Coronary artery (tissue), 2 donors: ENCODE results near the gene PSD.

Experiments used
- DNase-seq: peaks from one replicate; pipeline ENCODE4 v3.0.0-alpha.2; 2017; ENCODE audit warnings: low spot score
- H3K27ac ChIP-seq, 2 donors: fragments of 200-600 bp; sonication (generic); one replicate each; pipeline ENCODE4 v1.5.1; 2016 to 2019
- H3K4me3 ChIP-seq: fragments of 200-600 bp; sonication (generic); 2 replicates; pipeline ENCODE4 v1.5.1; 2016; ENCODE audit warnings: mild to moderate bottlenecking, moderate library complexity
- TF ChIP-seq, protein P1 (sequence below): fragments of 200-600 bp; sonication (generic); IDR thresholded peaks from one replicate; pipeline ENCODE4 v1.5.1; 2019; ENCODE audit warnings: antibody characterized with exemption

PSD gene

DNA sequence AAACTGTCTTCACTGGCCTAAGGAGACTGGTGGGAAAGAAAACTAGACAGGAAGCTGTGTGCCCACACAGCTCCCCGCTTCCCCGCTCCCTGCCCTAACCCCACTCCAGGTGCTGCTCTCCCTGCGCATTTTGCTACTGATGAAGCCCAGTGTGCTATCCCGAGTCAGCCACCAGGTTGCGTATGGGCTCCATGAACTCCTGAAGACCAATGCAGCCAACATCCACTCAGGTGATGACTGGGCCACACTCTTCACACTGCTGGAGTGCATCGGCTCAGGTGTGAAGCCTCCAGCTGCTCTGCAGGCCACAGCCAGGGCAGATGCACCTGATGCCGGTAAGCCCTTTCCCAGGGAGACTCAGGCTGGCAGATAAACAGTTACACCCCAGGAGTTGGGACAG, 43.3 kb downstream of the PSD start:
- DNase-seq, result no peak
- Histone ChIP-seq H3K27ac (no peak overlapping the region), H3K4me3 (no peak overlapping the region)
- TF ChIP-seq, protein P1, sequence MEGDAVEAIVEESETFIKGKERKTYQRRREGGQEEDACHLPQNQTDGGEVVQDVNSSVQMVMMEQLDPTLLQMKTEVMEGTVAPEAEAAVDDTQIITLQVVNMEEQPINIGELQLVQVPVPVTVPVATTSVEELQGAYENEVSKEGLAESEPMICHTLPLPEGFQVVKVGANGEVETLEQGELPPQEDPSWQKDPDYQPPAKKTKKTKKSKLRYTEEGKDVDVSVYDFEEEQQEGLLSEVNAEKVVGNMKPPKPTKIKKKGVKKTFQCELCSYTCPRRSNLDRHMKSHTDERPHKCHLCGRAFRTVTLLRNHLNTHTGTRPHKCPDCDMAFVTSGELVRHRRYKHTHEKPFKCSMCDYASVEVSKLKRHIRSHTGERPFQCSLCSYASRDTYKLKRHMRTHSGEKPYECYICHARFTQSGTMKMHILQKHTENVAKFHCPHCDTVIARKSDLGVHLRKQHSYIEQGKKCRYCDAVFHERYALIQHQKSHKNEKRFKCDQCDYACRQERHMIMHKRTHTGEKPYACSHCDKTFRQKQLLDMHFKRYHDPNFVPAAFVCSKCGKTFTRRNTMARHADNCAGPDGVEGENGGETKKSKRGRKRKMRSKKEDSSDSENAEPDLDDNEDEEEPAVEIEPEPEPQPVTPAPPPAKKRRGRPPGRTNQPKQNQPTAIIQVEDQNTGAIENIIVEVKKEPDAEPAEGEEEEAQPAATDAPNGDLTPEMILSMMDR, result no peak

DNA sequence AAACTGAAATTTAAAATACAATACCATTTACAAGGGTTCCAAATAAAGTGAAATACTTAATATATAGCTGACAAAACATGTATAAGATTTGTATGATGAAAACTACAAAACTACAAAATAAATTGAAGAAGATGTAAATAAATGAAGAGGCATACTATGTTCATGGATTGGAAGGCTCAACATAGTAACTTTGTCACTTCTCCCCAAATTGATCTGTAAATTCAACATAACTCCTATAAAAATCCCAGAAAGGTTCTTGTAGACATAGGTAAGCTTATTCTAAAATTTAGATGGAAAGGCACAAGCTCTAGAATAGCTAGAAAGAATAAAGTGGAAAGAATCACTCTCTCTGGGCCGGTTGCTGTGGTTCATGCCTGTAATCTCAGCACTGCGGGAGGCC, 47.3 kb downstream of the PSD start:
- Histone ChIP-seq H3K4me3 (no peak overlapping the region), H3K27ac (no peak overlapping the region)
- TF ChIP-seq, protein P1, result no peak
- DNase-seq, result no peak

DNA sequence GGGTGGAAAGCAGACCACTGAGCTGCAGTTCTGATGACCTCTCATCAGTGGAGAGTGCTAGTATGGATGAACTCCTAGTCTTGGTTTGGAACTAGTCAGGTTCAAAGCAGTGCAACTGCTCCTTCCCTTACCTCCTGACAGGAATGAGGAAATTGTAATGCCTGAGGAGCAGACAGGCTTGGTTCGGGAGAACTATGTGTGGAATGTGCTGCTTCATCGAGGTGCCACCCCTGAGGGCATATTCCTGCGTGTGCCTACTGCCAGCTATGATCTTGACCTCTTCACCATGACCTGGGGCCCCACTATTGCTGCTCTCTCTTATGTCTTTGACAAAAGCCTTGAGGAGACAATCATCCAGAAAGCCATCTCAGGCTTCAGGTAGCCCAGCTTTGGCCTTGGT, 50.5 kb downstream of the PSD start:
- TF ChIP-seq, protein P1, result no peak
- DNase-seq, result no peak
- H3K27ac ChIP-seq, result no peak overlapping the region

DNA sequence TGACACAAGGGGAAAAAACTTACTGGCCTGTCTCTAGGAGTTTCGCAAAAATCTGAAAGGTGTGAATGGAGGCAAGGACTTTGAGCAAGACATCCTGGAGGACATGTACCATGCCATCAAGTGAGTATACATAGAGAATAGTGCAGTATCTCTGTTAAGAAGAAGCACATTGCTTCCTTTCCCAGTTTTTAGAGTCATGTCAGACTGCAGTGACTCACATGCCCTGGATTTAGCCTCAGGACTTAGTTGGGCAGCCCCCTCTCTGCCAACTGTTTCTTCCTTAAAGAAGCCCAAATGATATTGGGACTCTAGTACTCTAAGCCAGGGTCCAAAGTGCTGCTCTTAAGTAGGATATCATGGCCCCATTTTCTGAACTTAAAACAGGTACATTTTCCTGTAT, 51.1 kb downstream of the PSD start:
- Histone ChIP-seq H3K4me3 (no peak overlapping the region), H3K27ac (no peak overlapping the region)
- no peak for DNase-seq
- TF ChIP-seq, protein P1, result no peak

More for the DNA sequence above, 50.5 kb downstream of the PSD start:
- H3K4me3 ChIP-seq, result no peak overlapping the region

DNA sequence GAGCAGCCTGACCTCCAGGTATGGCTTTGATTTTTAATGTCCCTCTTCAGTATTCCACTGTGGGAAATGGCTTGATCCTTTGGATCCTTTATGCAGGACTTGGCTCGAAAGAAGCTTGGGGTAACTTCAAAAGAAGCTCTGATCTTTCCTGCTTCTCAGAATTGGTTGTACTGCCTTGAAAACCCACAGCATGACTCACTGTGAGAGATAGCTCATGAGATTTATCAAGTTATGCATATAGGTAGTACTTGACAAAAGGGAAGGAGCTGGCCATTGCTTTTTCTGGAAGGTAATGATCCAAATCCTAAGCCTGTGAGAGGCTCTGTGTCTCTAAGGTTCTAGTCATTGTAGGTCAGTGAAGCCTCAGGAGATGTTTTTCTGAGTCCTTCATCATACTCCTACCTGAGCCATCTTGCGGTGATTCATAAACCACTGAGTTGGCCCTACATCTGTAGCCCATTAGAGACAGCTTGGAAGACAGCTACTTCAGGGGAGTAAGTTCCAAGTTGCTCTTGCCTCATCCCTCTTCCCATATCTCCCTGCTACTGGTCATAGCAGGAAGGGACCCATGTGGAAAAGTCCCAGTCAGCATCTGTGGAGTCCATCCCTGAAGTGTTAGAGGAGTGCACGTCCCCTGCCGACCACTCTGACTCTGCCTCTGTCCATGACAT, 59.7 kb downstream of the PSD start:
- no peak overlapping the region for H3K4me3 ChIP-seq
- H3K27ac ChIP-seq, result no peak overlapping the region
- TF ChIP-seq, protein P1, result no peak
- DNase-seq, result no peak

DNA sequence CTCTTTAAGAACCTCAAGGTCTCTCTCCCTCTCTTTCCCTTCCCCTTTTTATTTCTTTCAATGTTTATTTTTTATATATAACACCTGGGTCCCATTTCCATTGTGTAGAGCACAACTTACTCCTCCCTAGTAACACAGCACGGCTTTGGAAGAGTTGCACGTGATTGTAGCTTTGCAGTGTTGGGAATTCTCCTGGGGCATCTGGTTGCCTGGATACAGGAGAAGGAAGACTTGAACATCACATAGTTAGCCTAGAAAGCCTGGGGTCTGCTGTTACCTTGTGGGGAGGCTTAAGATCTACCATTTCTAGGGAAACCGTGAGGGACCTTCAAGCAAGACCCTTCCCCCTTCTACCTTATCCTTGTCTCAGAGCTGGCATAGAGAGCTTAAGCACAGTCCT, 64.1 kb downstream of the PSD start:
- TF ChIP-seq, protein P1, result no peak
- no peak for DNase-seq
- no peak overlapping the region for H3K27ac ChIP-seq
- H3K4me3 ChIP-seq, result no peak overlapping the region
